ENCODE data around the gene CCDC88A. TPM values are rescaled to one million over a fixed set of nuclear protein-coding genes. Genes with fewer than 3 reads are reported as not detected.

The CCDC88A gene
- total RNA-seq = 13.8 and 24.8 TPM in 2 replicates

GRCh38 chr2:55419679-55420438 is at the start of gene CCDC88A:
Gene CCDC88A (minus strand): TSS chr2:55419856. CDS start chr2:55419079, 777 bp downstream.

GRCh38 chr2:55268907-55269644 is 150.6 kb downstream of the CCDC88A start, which contains the start of gene MTIF2:
Gene MTIF2 (minus strand): TSS chr2:55269231. CDS start chr2:55263858, 5,373 bp downstream.

Other genes with a start within 250 kb of the CCDC88A start
- gene CLHC1, start 187.6 kb downstream of the CCDC88A start, total RNA-seq = 0.74 and 1.6 TPM in 2 replicates
- gene RPS27A, start 187.2 kb downstream of the CCDC88A start, total RNA-seq = 2,571 and 3,368 TPM in 2 replicates
- 27.4 and 31.2 TPM in 2 replicates for gene MTIF2, start 150.6 kb downstream of the CCDC88A start, total RNA-seq
- gene CFAP36, start 99.9 kb upstream of the CCDC88A start, total RNA-seq = 12.1 and 14.6 TPM in 2 replicates
- gene PPP4R3B, start 197.8 kb upstream of the CCDC88A start, total RNA-seq = 26.0 and 33.3 TPM in 2 replicates

Data from airway epithelial cell (primary cell).